Measurements from ENCODE around the gene TOR1AIP1. TPM values are rescaled to one million over a fixed set of nuclear protein-coding genes. Genes with fewer than 3 reads are reported as not detected.

TOR1AIP1 gene
- total RNA-seq, 1 donor: 66.5 TPM

DNA sequence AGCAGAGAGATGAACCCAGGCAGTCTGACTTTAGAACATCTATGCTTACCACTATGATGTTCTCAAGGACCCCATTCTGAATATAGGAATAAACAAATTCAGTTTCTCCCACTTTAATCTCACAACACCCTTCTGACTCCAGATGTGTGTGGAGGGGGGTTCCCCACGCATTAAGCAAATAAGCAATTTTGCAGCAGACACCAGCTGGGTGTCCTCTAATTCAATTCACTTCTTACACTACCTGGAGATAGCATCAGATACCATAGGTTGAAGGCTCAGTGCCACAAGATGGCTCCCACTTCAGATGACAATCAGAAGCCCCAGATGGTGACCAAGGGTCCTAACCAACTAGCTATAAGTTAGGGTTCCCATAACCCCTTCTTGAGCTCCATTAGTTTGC lies 42.2 kb downstream of the TOR1AIP1 start:
- no peak overlapping the region for H3K4me3 ChIP-seq (ENCODE audit: low read depth, low read length)
- no peak for DNase-seq (ENCODE audit: low read depth)
- no peak for TF ChIP-seq CTCF (IDR thresholded peaks at IDR 0.05; ENCODE audit: insufficient read depth, low read depth, low read length)

GRCh38 chr1:179925302-179925701 lies 43.2 kb downstream of the TOR1AIP1 start:
- TF ChIP-seq CTCF (IDR thresholded peaks at IDR 0.05; ENCODE audit: insufficient read depth, low read depth, low read length): no peak
- DNase-seq (ENCODE audit: low read depth): no peak
- no peak overlapping the region for H3K4me3 ChIP-seq (ENCODE audit: low read depth, low read length)

- DNase-seq (ENCODE audit: low read depth): peak; percentile 90
- no peak for TF ChIP-seq CTCF (IDR thresholded peaks at IDR 0.05; ENCODE audit: insufficient read depth, low read depth, low read length)
- H3K4me3 ChIP-seq (ENCODE audit: low read depth, low read length): no peak overlapping the region
Measured at GRCh38 chr1:179925922-179926849, 44.1 kb downstream of the TOR1AIP1 start.

DNA sequence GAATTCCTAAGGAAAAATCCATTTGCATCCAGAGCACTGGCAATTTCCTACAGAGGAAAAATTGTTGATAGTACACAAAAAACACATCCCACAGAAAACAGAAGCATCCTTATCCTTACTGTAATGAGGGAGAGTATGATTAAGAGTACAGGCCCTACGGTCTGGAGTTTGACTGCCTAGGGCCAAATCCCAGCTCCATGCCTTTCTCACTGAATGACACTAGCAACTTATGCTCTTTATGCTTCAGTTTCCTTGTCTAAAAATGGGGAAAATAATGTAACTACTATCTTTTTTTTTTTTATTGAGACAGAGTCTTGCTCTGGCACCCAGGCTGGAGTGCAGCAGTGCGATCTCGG lies 44.7 kb downstream of the TOR1AIP1 start:
- H3K4me3 ChIP-seq (ENCODE audit: low read depth, low read length): no peak overlapping the region
- no peak for TF ChIP-seq CTCF (IDR thresholded peaks at IDR 0.05; ENCODE audit: insufficient read depth, low read depth, low read length)
- no peak for DNase-seq (ENCODE audit: low read depth)

GRCh38 chr1:179929955-179930798 lies 48.1 kb downstream of the TOR1AIP1 start:
- TF ChIP-seq CTCF (IDR thresholded peaks at IDR 0.05; ENCODE audit: insufficient read depth, low read depth, low read length): no peak
- DNase-seq (ENCODE audit: low read depth): peak; percentile 48
- no peak overlapping the region for H3K4me3 ChIP-seq (ENCODE audit: low read depth, low read length)

DNA sequence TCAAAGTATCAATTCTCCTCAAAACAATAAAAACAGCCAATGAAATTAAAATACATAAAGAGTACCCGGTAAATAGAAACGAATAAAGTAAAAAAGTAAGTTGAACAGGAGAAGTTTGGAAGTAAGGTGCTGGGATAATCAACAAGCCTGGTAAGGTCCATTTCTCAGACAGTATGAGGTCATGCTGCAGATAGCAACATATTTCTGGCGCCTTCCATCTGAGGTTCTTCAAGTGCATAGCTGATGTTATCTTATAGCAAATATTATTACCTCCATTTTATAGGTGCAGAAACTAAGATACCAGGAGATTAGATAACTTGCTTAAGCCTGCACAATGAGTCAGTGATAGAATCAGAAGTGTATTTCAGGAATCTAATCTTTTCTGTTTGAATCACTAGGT lies 48.8 kb downstream of the TOR1AIP1 start:
- peak; percentile 65 for DNase-seq (ENCODE audit: low read depth)
- TF ChIP-seq CTCF (IDR thresholded peaks at IDR 0.05; ENCODE audit: insufficient read depth, low read depth, low read length): no peak
- no peak overlapping the region for H3K4me3 ChIP-seq (ENCODE audit: low read depth, low read length)
